HG02943 (cell line): Measurements from ENCODE around the gene FOXQ1.

Experiments used
- ATAC-seq: cut with Tn5 transposase; IDR thresholded peaks from one replicate; pipeline ENCODE4 v1.9.1; 2021; ENCODE audit warnings: mild to moderate bottlenecking, low read depth, moderate library complexity; ENCODE audit not compliant: unreplicated experiment

Gene FOXQ1

DNA sequence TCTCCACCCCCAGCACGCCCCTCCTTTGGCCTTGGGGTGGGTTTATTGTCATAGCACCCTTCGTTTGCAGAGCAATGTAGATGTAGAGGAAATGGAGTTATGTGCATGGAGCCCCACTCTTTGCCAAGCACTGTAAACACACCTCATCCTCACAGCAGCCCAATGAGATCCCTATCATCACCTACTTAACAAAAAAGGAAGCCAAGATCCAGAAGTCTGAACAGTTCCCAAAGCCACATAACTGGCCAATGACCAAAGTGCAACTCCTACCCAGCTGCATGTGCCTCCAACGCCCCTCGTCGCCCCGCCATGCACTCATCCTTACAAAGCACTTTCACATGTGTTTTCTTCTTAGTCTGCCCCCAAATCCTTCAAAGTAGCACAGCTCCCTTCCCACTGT is 21.8 kb upstream of the FOXQ1 start:
- no peak for ATAC-seq

DNA sequence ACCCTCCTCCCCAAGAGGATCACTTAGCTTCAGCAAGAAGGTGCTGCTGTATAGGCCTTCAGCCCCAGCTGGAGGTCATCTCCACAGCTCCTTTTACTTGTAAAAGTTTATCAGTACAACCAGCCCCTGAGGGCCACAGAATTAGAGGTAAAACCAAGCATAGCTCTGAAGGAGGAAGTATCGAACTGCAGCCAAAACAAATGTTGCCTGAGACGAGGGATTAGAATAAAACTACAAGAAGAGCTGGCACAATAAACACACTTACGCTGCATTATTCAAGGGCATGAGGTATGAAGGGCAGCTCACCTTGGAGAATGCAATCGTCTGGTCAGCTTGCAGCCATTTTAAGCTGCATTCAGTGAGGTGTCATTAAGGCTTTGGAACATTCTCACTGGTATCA is 21.1 kb upstream of the FOXQ1 start:
- ATAC-seq = no peak

DNA sequence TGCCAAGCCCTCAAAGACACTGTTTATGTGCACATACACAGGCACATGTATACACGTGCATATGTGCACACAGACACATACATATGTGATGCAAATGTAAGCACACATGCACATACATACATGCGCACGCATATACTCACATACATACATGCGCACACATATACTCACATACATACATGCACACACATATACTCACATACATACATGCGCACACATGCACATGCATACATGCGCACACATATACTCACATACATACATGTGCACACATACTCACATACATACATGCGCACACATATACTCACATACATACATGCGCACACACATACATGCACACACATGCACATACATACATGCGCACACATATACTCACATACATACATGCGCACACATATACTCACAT is 20.5 kb upstream of the FOXQ1 start:
- ATAC-seq = no peak

DNA sequence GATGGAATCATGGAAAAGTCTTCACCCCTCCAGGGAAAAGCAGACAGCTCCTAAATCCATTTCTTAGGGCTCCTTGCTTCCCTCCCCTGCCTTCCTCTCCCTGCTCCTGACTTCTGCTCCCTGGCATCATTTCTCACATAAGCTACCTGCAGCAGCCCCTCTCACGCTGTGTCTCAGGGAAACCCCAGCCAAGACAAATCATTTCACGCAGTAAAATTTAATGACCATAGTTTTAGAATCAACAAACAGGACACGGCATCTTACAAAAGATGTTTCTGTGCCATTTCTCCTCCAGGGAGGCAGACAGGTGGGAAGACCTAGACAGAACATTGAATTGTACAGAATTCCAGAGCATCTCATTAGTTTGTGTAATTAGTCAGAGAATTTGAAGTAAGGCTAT is 16.5 kb upstream of the FOXQ1 start:
- no peak for ATAC-seq

DNA sequence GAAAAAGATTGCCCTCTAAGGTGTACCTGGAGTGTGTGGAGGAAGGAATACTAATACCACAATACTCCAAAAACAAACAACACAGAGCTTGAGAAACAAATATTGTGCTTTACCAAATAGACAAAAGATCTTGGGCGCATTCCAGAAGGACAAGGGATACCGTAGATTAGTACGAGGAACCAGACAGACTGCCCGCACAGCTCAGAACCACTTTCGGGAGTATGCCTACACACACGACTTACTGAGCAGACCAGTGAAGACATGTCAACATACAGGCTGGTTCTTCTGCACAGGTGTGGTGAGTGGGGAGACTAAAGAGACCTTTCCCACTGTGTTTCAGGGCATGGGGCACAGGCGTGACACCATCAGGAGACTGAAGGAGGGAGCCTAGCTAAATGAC is 15.8 kb upstream of the FOXQ1 start:
- no peak for ATAC-seq

DNA sequence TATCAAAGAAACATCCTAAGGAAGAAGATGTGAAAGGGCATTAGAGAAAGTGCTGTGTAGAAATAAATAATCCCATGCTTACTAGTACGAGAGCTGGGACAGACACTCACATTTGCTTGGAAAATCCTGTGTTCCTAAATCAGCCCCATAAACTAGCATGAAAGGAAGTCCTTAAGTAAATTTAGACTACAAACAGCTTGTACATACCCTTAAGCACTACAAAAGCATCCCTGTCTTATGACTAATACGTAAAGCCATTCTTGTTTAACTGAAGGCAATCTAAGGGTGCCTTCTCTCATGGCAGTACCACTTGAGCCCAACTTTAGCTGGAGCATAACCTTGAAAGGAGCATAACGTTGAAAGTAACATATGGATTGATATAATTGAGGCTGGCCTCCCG is 15.4 kb upstream of the FOXQ1 start:
- no peak for ATAC-seq

DNA sequence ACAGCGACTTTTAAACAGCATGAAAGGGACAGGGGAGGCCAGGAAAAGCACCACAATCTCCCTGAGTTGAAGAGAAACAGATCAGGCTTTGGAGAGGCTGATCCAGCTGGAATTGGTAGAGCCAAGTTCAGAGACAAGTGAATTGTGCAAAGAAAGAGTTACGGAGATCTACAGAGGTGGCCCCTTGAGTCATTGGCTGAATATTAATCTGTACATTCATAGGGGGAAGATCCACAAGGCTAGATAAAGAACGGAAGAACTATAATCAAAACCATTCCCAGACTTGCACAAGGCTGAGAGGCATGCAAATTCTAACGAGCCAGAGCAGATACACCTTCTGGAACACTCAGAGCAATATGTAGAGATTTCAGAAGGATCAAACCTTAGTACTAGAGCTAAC is 14.2 kb upstream of the FOXQ1 start:
- no peak for ATAC-seq

DNA sequence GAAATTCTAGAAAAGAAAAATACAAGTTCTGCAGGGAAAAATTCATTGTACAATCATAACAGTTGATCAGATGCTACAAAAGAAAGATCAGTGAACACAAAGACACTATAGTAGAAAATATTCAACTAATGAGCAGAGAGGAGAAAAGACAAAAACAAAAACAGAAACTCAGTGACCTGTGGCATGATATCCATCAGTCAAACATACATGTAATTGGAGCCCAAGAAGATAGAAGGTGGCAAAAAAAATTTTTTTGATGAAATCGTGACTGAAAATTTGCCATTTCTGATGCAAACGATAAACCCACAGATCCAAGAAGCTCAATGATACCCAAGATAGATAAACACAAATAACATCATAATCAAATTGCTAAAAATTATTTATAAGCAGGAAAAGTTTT is 13.1 kb upstream of the FOXQ1 start:
- ATAC-seq = no peak

DNA sequence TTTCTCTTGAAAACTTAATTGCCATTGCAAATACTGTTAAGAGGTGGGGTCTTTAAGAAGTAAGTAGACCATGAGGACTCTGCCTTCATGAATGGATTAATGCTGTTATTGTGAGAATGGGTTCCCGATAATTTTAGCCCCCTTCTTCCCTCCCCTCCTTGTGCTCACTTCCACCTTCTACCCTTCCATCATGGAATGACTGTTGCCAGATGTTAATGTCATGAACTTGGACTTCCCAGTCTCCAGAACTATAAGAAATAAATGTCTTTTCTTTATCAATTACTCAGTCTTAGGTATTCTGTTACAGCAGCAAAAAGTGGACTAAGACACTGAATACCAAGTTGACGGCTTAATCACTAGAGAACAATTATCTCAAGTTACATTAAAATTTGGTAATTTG is 5.8 kb upstream of the FOXQ1 start:
- no peak for ATAC-seq

DNA sequence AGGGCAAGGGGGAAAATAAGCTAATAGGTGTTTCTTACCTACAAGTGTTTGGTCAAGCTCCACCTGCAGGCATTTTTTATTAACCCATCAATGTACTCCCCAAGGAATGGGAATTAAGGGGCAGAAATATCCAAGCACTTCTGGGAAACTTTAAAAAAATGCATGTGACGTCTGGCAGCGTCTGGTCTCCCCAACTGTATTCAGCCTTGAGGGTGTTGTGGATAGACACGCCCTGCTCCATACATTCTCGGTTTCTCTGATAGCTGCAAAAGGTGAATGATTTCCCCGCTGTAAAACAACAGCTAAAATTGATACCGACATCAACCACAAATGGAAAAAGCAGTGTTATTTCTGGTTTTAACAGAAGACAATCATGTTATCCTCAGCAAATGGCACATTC is 2.5 kb upstream of the FOXQ1 start:
- ATAC-seq = no peak

DNA sequence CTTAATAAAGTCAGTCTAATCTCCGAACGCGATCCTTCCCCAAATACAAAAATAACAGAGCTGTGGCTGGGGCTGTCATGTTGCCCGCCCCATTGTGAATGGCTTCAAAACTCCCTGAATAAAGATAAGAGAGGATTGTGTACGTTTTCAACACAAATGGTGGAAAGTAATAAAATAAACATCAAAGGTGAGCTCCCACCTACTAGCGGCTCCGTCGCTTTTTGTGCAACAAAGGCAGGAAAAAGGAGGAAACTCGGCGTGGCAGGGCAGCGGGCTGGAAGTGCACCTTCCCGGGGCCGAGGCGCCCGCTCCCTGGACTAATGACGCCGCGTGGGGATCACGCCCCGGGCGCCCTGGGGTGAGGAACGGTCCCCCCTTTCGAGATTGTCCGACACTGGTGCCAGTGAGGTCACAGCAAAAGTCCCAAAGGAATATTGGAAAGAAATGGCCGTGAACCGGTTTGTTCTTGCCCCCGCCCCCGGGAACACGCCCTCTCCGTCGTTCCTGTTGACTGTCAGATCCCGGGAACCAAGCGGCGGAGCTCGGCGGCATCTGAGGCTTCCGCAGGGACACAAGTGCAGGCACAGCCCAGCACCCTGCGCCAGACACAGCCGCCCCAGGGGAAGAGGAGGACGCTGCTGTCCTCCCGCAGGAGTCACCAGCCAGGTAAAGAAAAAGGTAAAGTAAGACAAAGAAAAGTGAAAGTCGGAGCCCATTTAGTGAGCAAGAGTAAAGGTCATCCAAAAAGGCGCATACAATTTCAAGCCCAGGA is 1.1 kb upstream of the FOXQ1 start:
- ATAC-seq = no peak

DNA sequence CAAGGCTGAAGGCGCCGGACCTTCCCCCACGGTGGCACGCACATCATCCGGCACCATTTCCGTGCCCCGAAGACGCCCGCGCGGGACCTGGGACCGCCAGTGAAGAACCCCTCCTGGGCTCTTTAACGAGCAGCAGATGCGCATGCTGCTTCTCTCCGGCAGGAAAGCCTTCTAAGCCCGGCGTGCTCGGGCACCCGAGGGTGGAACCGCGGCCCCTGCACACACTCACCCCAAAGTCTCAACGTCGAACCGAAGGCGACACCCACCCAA is 240 bp downstream of the FOXQ1 start:
- no peak for ATAC-seq

DNA sequence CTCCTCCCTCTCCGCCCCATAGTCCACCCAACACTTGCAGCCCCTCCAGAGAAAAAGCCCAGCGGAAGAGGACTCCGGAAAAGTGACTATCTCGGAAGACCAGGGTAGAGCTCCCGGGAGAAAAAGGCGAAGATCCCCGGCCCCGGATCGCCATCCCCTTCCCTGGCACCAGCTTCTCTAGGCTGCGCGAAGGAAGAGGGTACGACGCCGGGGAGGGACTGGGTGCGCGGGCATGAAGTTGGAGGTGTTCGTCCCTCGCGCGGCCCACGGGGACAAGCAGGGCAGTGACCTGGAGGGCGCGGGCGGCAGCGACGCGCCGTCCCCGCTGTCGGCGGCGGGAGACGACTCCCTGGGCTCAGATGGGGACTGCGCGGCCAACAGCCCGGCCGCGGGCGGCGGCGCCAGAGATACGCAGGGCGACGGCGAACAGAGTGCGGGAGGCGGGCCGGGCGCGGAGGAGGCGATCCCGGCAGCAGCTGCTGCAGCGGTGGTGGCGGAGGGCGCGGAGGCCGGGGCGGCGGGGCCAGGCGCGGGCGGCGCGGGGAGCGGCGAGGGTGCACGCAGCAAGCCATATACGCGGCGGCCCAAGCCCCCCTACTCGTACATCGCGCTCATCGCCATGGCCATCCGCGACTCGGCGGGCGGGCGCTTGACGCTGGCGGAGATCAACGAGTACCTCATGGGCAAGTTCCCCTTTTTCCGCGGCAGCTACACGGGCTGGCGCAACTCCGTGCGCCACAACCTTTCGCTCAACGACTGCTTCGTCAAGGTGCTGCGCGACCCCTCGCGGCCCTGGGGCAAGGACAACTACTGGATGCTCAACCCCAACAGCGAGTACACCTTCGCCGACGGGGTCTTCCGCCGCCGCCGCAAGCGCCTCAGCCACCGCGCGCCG is 822 bp downstream of the FOXQ1 start:
- no peak for ATAC-seq

DNA sequence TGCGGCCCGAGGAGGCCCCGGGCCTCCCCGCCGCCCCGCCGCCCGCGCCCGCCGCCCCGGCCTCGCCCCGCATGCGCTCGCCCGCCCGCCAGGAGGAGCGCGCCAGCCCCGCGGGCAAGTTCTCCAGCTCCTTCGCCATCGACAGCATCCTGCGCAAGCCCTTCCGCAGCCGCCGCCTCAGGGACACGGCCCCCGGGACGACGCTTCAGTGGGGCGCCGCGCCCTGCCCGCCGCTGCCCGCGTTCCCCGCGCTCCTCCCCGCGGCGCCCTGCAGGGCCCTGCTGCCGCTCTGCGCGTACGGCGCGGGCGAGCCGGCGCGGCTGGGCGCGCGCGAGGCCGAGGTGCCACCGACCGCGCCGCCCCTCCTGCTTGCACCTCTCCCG is 1.5 kb downstream of the FOXQ1 start:
- ATAC-seq = no peak

DNA sequence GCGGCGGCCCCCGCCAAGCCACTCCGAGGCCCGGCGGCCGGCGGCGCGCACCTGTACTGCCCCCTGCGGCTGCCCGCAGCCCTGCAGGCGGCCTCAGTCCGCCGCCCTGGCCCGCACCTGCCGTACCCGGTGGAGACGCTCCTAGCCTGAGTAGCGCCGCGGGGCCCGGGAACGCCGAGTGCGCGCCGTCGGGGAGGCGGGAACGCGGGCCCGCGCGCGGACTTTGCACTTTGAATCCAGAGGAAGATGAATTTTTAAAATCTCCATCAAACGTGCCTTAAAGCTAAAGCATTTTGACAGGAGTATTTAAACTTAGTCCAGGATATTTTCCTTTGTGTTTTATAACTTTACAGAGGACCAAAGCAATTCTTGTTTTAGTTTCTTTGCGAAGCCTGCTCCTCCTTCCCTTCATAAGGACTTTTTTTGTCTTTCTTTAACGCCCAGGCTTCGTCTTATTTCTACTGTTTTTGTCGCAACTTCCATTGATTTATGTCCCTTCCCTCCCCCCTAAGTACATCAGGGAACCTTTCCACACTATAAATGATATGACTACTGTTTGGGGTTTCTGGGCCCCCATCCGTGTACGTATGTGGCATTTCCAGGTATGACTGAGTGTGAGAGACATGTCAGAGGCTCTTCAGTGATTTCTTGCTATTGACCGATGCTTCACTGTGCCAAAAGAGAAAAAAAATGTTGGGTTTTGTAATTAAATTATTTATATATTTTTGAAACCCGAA is 2.0 kb downstream of the FOXQ1 start:
- ATAC-seq = no peak

DNA sequence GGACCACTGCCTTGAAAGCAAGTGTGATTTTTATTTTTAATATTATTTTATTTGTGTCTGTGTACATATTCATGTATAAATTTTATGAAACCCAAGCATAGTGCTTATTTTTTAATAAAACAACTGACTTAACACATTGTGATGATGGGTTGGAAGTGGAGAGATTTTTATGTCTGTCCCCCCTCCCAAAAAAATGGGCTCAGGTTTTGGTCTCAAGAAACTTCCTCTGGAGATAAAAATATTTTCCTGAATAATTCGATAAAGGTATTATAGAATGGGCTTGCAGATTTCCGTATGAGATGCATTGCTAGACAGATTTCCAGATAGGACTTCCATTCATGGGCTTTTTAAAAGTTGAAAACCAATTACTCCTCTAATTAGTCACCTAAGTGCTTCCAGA is 2.7 kb downstream of the FOXQ1 start:
- no peak for ATAC-seq

DNA sequence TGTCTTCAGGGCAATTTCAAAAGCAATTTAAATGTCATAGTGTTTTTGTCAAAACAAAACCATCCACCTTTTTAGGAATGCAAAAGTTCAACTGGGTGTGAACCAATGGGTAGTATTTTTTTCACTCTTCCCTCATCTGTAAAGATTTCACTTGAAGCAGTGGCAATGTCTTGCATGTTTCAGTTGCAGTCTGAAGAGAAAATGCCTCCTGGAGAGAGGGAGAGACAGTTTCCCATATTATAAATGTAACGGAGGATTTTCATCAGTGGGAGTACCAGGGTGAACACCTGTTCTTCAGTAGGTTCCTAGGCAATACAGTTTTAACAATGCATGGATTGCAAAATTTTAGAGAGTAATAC is 3.3 kb downstream of the FOXQ1 start:
- no peak for ATAC-seq

DNA sequence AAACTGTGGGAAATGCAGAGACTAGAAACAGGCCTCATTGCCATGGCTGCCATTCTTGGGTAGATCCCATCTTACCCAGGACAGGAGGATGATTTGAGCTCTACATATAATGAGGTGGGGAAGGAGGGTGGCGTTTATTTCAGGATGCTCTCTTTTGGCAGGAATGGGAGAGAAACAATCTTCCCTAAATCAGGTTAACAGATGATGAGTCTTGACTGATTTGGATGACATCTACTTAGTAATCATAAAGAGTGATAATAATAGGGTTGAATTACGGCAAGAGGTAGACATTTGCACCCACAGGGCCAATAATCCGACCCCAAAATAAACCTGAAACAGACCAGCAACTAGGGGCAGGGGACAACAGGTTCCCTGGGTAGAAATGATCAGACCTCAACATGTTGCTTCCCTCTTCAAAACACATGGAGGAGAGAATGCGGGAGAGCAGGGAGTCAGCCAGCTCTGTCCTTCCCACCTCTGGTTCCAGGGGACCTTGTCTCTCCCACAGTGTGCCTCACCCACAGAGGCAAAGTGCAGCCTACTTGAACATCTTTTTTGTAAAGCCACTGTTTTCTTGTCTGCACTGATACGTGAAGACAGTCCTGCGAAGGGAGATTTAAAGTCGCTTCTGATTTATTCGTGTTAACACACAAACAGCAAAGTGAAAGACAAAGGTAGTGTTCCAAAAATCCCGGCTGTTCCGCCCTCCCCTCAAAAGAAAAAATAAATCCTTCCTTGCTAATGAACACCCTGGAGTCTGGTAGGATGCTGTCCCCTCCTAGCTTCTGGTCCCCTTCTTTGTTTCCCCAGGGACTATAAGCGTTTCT is 3.9 kb downstream of the FOXQ1 start:
- ATAC-seq = no peak

DNA sequence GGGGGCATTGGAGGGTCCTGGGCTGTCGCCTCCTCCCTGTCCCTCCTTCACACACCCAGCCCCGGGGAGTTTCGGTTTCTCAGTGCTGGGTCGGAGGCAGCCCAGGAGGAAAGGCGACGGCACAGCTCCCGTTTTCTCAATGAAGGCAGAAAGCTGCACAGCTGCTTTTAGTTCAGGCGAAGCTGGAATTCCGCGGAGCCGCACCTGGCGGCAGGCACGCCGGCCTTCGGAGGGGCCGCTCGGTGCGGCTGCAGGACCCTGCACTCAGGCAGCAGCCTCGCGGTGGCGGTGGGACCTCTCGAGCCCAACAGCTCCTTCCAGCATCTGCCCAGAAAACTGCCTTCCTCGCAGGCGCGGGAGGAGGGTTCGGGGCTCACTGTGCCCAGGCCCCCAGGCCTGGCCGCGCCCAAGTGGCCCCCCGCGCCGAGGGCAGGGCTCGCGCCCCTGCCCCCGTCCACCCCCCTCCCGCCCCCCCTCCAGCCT is 4.6 kb downstream of the FOXQ1 start:
- no peak for ATAC-seq

DNA sequence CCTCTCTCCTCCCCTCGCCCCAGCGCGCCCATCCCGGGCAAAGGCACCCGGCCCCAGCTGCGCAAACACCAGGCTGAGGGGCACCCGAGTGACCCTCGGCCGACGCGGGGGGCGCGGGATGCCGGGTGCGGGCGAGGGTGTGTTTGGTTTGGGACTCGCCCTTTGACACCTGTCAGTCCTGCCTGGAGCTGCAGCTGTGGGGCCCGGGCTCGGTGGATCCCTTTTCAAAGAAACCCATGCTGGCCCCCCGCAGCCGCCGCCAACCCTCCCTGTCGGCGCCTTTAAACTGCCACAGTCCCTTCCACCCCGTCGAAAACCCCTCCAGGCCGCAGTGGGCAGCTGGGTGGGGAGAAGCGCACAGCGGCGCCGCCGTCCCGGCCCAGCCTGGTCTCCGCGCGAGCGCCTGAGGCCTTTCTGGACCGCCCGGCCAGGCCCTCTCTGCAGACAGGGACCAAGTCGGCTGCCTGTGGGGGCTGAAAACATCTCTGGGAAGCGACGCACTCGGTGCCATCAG is 5.5 kb downstream of the FOXQ1 start:
- ATAC-seq = no peak
